CD4-positive, CD25-positive, alpha-beta regulatory T cell (primary cell): ENCODE measurements around the gene MSLN. TPM values are rescaled to one million over a fixed set of nuclear protein-coding genes. Genes with fewer than 3 reads are reported as not detected.

ENCODE experiments used
- ATAC-seq, 2 donors: fragments of 150-1000 bp; cut with Tn5 transposase; one replicate each; pipeline ENCODE4 v1.10.0; 2021; ENCODE audit warnings: low read depth in 2 of 2, moderate number of reproducible peaks in 2 of 2, moderate library complexity in 1 of 2
- DNase-seq, 3 donors: peaks; one replicate each; pipeline versions ENCODE4 v3.0.0 to v3.0.0-alpha.2; 2012 to 2022; ENCODE audit warnings: mixed read lengths in 1 of 3
- H3K27ac ChIP-seq: one replicate; pipeline ENCODE4 v1.7.0; 2013; ENCODE audit warnings: mild to moderate bottlenecking, low read length; ENCODE audit not compliant: insufficient read depth, poor library complexity, severe bottlenecking
- H3K27me3 ChIP-seq: one replicate; pipeline ENCODE4 v1.7.0; 2013; ENCODE audit warnings: low read length; ENCODE audit not compliant: control insufficient read depth, insufficient read depth
- H3K36me3 ChIP-seq: one replicate; pipeline ENCODE4 v1.7.0; 2013; ENCODE audit warnings: mild to moderate bottlenecking, low read length, moderate library complexity; ENCODE audit not compliant: control insufficient read depth, insufficient read depth
- H3K4me1 ChIP-seq: 2 replicates; pipeline ENCODE4 v1.7.0; 2013; ENCODE audit warnings: mild to moderate bottlenecking, low read length; ENCODE audit not compliant: insufficient read depth, control insufficient read depth, poor library complexity, severe bottlenecking
- H3K4me3 ChIP-seq: one replicate; pipeline ENCODE4 v1.7.0; 2013; ENCODE audit warnings: low read depth, mild to moderate bottlenecking, low read length, moderate library complexity
- H3K9me3 ChIP-seq, 2 experiments: 1 replicate in 1 of 2; 2 replicates in 1 of 2; pipeline ENCODE4 v1.7.0; 2013; ENCODE audit warnings: low read length in 2 of 2, mild to moderate bottlenecking in 1 of 2, moderate library complexity in 1 of 2; ENCODE audit not compliant: control insufficient read depth in 2 of 2
- H3K27ac Mint-ChIP-seq, 3 donors: one replicate each; pipeline ENCODE4 v1.8.0; 2020 to 2022; ENCODE audit warnings: mild to moderate bottlenecking in 3 of 3, mixed read lengths in 3 of 3, moderate library complexity in 2 of 3
- H3K27me3 Mint-ChIP-seq: one replicate; pipeline ENCODE4 v1.8.0; 2022; ENCODE audit warnings: mild to moderate bottlenecking, mixed read lengths
- H3K36me3 Mint-ChIP-seq: one replicate; pipeline ENCODE4 v1.8.0; 2020; ENCODE audit warnings: mixed read lengths
- H3K4me1 Mint-ChIP-seq, 4 donors: one replicate each; pipeline ENCODE4 v1.8.0; 2020 to 2022; ENCODE audit warnings: mixed read lengths in 4 of 4, mild to moderate bottlenecking in 1 of 4
- H3K4me3 Mint-ChIP-seq, 4 donors: one replicate each; pipeline ENCODE4 v1.8.0; 2020 to 2022; ENCODE audit warnings: mild to moderate bottlenecking in 4 of 4, mixed read lengths in 4 of 4, moderate library complexity in 3 of 4
- H3K9me3 Mint-ChIP-seq, 7 donors: one replicate each; pipeline ENCODE4 v1.8.0; 2020 to 2022; ENCODE audit warnings: mixed read lengths in 7 of 7, mild to moderate bottlenecking in 3 of 7, moderate library complexity in 2 of 7
- polyA plus RNA-seq, 4 donors: library from polyadenylated mRNA; unstranded; fragments of 300-500 nt; fragmentation: Illumina TruSeq; gene quantifications; one replicate each; pipeline ENCODE4 v1.2.3, GENCODE V29; 2021
- total RNA-seq: library from RNA; stranded (reverse); gene quantifications from one replicate; pipeline ENCODE4 v1.2.3, GENCODE V29; 2022

MSLN gene
- total and polyA plus RNA-seq, 5 donors from 2014 or later: not detected

- H3K9me3 Mint-ChIP-seq: peaks cover 0 to 1% (median 0%) of the 10 kb centered on the region in 7 donors
- ATAC-seq: no peak
- DNase-seq: no peak
These were observed 4.4 kb downstream of the MSLN start for GRCh38 chr16:764848-765487.

GRCh38 chr16:765488-765865 lies 4.9 kb downstream of the MSLN start:
- Histone ChIP-seq H3K4me1 (no peaks in the 10 kb centered on the region), H3K27me3 (no peaks in the 10 kb centered on the region), H3K9me3 (no peaks in the 10 kb centered on the region), H3K4me3 (no peak overlapping the region), H3K36me3 (no peaks in the 10 kb centered on the region), H3K27ac (no peak overlapping the region)
- H3K36me3 Mint-ChIP-seq: no peaks in the 10 kb centered on the region
- DNase-seq (no peak), ATAC-seq (no peak)
- peaks cover 7% of the 10 kb centered on the region for H3K27me3 Mint-ChIP-seq
- no peak overlapping the region for H3K27ac Mint-ChIP-seq
- no peaks in the 10 kb centered on the region for H3K4me1 Mint-ChIP-seq
- H3K4me3 Mint-ChIP-seq: no peak overlapping the region
- H3K9me3 Mint-ChIP-seq: peaks cover 0 to 1% (median 0%) of the 10 kb centered on the region in 7 donors

More at GRCh38 chr16:764848-765487, 4.4 kb downstream of the MSLN start:
- H3K4me3 ChIP-seq: no peak overlapping the region
- H3K27ac ChIP-seq: no peak overlapping the region
- no peaks in the 10 kb centered on the region for H3K27me3 ChIP-seq
- Mint-ChIP-seq H3K36me3 (no peaks in the 10 kb centered on the region), H3K4me1 (no peaks in the 10 kb centered on the region), H3K27me3 (peaks cover 7% of the 10 kb centered on the region), H3K4me3 (no peak overlapping the region), H3K27ac (no peak overlapping the region)
- no peaks in the 10 kb centered on the region for H3K9me3 ChIP-seq
- H3K36me3 ChIP-seq: no peaks in the 10 kb centered on the region
- H3K4me1 ChIP-seq: no peaks in the 10 kb centered on the region

- Mint-ChIP-seq H3K27ac (no peak overlapping the region), H3K36me3 (no peaks in the 10 kb centered on the region), H3K9me3 (peaks cover 0 to 1% (median 0%) of the 10 kb centered on the region in 7 donors), H3K4me3 (no peak overlapping the region), H3K4me1 (no peaks in the 10 kb centered on the region), H3K27me3 (peaks cover 7% of the 10 kb centered on the region)
- no peak for DNase-seq
- H3K27me3 ChIP-seq: no peaks in the 10 kb centered on the region
- H3K27ac ChIP-seq: no peak overlapping the region
- H3K36me3 ChIP-seq: no peaks in the 10 kb centered on the region
- H3K4me3 ChIP-seq: no peak overlapping the region
- no peaks in the 10 kb centered on the region for H3K9me3 ChIP-seq
- H3K4me1 ChIP-seq: no peaks in the 10 kb centered on the region
- ATAC-seq: no peak
These were observed 5.7 kb downstream of the MSLN start for GRCh38 chr16:766008-766819.

- no peak for ATAC-seq
- Mint-ChIP-seq H3K9me3 (peaks cover 0 to 1% (median 0%) of the 10 kb centered on the region in 7 donors), H3K4me3 (no peak overlapping the region)
These were observed 6.5 kb downstream of the MSLN start for GRCh38 chr16:766820-767640.

GRCh38 chr16:767743-768235 lies 7.3 kb downstream of the MSLN start:
- H3K9me3 Mint-ChIP-seq: peaks cover 0 to 1% (median 0%) of the 10 kb centered on the region in 7 donors
- no peaks in the 10 kb centered on the region for H3K27me3 ChIP-seq
- H3K36me3 Mint-ChIP-seq: no peaks in the 10 kb centered on the region
- no peak overlapping the region for H3K27ac Mint-ChIP-seq
- no peaks in the 10 kb centered on the region for H3K4me1 ChIP-seq
- H3K4me3 ChIP-seq: no peak overlapping the region
- H3K4me3 Mint-ChIP-seq: no peak overlapping the region
- no peaks in the 10 kb centered on the region for H3K36me3 ChIP-seq
- H3K4me1 Mint-ChIP-seq: no peaks in the 10 kb centered on the region
- ATAC-seq (no peak), DNase-seq (no peak)
- no peak overlapping the region for H3K27ac ChIP-seq
- no peaks in the 10 kb centered on the region for H3K27me3 Mint-ChIP-seq
- no peaks in the 10 kb centered on the region for H3K9me3 ChIP-seq

More at GRCh38 chr16:766820-767640, 6.5 kb downstream of the MSLN start:
- no peaks in the 10 kb centered on the region for H3K4me1 ChIP-seq
- no peak overlapping the region for H3K27ac ChIP-seq
- no peaks in the 10 kb centered on the region for H3K27me3 ChIP-seq
- Mint-ChIP-seq H3K36me3 (no peaks in the 10 kb centered on the region), H3K4me1 (no peaks in the 10 kb centered on the region), H3K27me3 (peaks cover under 1% of the 10 kb centered on the region), H3K27ac (no peak overlapping the region)
- no peaks in the 10 kb centered on the region for H3K36me3 ChIP-seq
- no peak overlapping the region for H3K4me3 ChIP-seq
- DNase-seq: no peak
- no peaks in the 10 kb centered on the region for H3K9me3 ChIP-seq

- H3K27me3 ChIP-seq: no peaks in the 10 kb centered on the region
- no peak overlapping the region for H3K27ac ChIP-seq
- ATAC-seq (no peak), DNase-seq (no peak)
- H3K27ac Mint-ChIP-seq: no peak overlapping the region
- H3K27me3 Mint-ChIP-seq: no peaks in the 10 kb centered on the region
- H3K4me1 ChIP-seq: no peaks in the 10 kb centered on the region
- H3K36me3 ChIP-seq: no peaks in the 10 kb centered on the region
- H3K4me3 Mint-ChIP-seq: no peak overlapping the region
- H3K9me3 ChIP-seq: no peaks in the 10 kb centered on the region
- no peak overlapping the region for H3K4me3 ChIP-seq
- H3K9me3 Mint-ChIP-seq: peaks cover 0 to 1% (median 0%) of the 10 kb centered on the region in 7 donors
- H3K4me1 Mint-ChIP-seq: no peaks in the 10 kb centered on the region
- no peaks in the 10 kb centered on the region for H3K36me3 Mint-ChIP-seq
These were observed 7.9 kb downstream of the MSLN start for GRCh38 chr16:768428-768827.

- no peak overlapping the region for H3K27ac ChIP-seq
- H3K27ac Mint-ChIP-seq: no peak overlapping the region
These were observed 8.8 kb downstream of the MSLN start for GRCh38 chr16:769184-769784.

More at GRCh38 chr16:769184-769784, 8.8 kb downstream of the MSLN start:
- Histone ChIP-seq H3K36me3 (no peaks in the 10 kb centered on the region), H3K4me1 (no peaks in the 10 kb centered on the region), H3K4me3 (no peak overlapping the region), H3K27me3 (no peaks in the 10 kb centered on the region), H3K9me3 (no peaks in the 10 kb centered on the region)
- ATAC-seq (no peak), DNase-seq (no peak)
- Mint-ChIP-seq H3K27me3 (no peaks in the 10 kb centered on the region), H3K4me3 (no peak overlapping the region), H3K36me3 (no peaks in the 10 kb centered on the region), H3K9me3 (peaks cover 0 to 1% (median 0%) of the 10 kb centered on the region in 7 donors), H3K4me1 (no peaks in the 10 kb centered on the region)
